MM.1S (cell line): ENCODE measurements around the gene DDOST.

ENCODE experiments used
- DNase-seq: peaks from one replicate; pipeline ENCODE4 v3.0.0-alpha.2; 2015
- H2AFZ ChIP-seq: fragments of 300-600 bp; sonication (generic); 2 replicates; pipeline ENCODE4 v1.6.0; 2016; ENCODE audit warnings: antibody characterized with exemption, low read length
- H3F3A ChIP-seq: fragments of 300-600 bp; sonication (generic); 2 replicates; pipeline ENCODE4 v1.6.1; 2016; ENCODE audit warnings: mild to moderate bottlenecking, antibody characterized with exemption, low read length, moderate library complexity, mixed read lengths; ENCODE audit not compliant: insufficient read depth
- H3K27ac ChIP-seq: fragments of 300-600 bp; sonication (generic); 2 replicates; pipeline ENCODE4 v1.5.1; 2016; ENCODE audit warnings: mild to moderate bottlenecking, low read length
- H3K27me3 ChIP-seq: fragments of 300-600 bp; sonication (generic); replicated peaks from 2 replicates; pipeline ENCODE4 v1.6.0; 2016; ENCODE audit warnings: low read length; ENCODE audit not compliant: insufficient read depth
- H3K36me3 ChIP-seq: fragments of 300-600 bp; sonication (generic); replicated peaks from 2 replicates; pipeline ENCODE4 v1.6.1; 2016; ENCODE audit warnings: mild to moderate bottlenecking, low read length, mixed read lengths; ENCODE audit not compliant: insufficient read depth
- H3K4me1 ChIP-seq: fragments of 300-600 bp; sonication (generic); 2 replicates; pipeline ENCODE4 v1.6.1; 2016; ENCODE audit warnings: low read length, mixed read lengths
- H3K4me2 ChIP-seq: fragments of 300-600 bp; sonication (generic); 2 replicates; pipeline ENCODE4 v1.6.0; 2016; ENCODE audit warnings: low read depth, low read length
- H3K4me3 ChIP-seq: fragments of 300-600 bp; sonication (generic); 2 replicates; pipeline ENCODE4 v1.5.1; 2016; ENCODE audit warnings: low read length, mixed read lengths
- H3K79me2 ChIP-seq: fragments of 300-600 bp; sonication (generic); 2 replicates; pipeline ENCODE4 v1.6.1; 2016; ENCODE audit warnings: mixed run types, low read length, mixed read lengths
- H3K9ac ChIP-seq: fragments of 300-600 bp; sonication (generic); 2 replicates; pipeline ENCODE4 v1.6.1; 2016; ENCODE audit warnings: low read length, mixed read lengths
- H3K9me2 ChIP-seq: fragments of 300-600 bp; sonication (generic); replicated peaks from 2 replicates; pipeline ENCODE4 v1.6.1; 2016; ENCODE audit warnings: mild to moderate bottlenecking, low read length, mixed read lengths; ENCODE audit not compliant: insufficient read depth
- H3K9me3 ChIP-seq: fragments of 300-600 bp; sonication (generic); replicated peaks from 2 replicates; pipeline ENCODE4 v1.6.1; 2016; ENCODE audit warnings: mild to moderate bottlenecking, low read length, mixed read lengths; ENCODE audit not compliant: insufficient read depth
- H4K20me1 ChIP-seq: fragments of 300-600 bp; sonication (generic); 2 replicates; pipeline ENCODE4 v1.6.1; 2016; ENCODE audit warnings: mild to moderate bottlenecking, low read length, moderate library complexity, mixed read lengths; ENCODE audit not compliant: insufficient read depth
- EZH2 ChIP-seq: fragments of 300-600 bp; sonication (generic); optimal IDR thresholded peaks from 2 replicates; pipeline ENCODE3; 2017; ENCODE audit warnings: low read depth, mild to moderate bottlenecking, antibody characterized with exemption, low read length, mixed read lengths
- EZH2phosphoT487 ChIP-seq: fragments of 300-600 bp; sonication (generic); IDR thresholded peaks from 2 replicates; pipeline ENCODE4 v1.6.1; 2018; ENCODE audit warnings: antibody characterized with exemption, low read length
- TF ChIP-seq, protein P1 (sequence below): fragments of 300-600 bp; sonication (generic); IDR thresholded peaks from 2 replicates; pipeline ENCODE4 v1.5.1; 2016; ENCODE audit warnings: antibody characterized with exemption, low read length, mixed read lengths

The DDOST gene

DNA sequence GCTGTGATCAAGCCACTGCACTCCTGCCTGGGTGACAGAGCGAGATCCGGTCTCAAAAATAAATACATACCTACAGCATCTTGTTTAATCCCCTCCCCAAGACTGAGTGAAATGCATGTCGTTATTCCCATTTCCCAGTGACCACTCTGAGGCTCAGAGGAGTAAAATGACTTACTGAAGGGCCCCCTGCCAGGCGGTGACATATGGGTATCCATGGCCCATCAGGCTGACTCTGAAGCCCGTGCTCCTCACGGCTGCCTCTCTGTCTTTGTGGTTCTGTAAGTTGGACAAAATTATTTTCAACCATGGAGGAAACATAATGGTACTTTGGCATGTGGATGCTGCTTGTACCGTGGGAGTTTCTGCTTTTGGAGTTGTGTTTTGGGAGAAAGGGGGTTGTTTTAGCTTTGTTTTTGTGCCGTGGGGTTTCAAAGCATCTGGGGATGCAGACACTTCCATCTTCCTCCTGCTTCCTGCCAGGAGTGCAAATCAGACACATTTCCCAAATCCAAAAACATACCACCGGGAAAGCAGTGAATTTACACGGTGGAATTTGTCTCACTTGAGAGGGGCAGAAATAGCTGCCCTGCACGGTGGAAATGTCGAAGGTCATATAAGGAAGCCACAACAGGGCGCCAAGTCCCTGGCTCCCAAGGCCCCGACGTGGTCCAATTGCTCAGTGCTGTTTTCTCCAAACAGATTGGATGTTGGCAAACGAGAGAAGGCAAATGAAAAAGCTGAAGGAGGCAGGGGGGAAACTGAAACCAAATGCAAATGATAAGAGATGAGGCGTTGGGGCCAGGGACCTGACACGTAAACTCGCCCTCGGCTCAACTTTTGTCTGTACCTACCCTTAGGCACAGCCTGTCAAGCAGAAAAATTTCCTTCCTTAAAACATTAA, 45.0 kb downstream of the DDOST start:
- Histone ChIP-seq H3K79me2 (no peaks in the 10 kb centered on the region), H3K27ac (no peak overlapping the region), H3K4me1 (peaks cover 11% of the 10 kb centered on the region), H3F3A (no peaks in the 10 kb centered on the region), H2AFZ (0 out of 2 replicates have a peak overlapping the region, but pooled peaks have one; percentile 20), H3K9ac (no peak overlapping the region), H4K20me1 (no peaks in the 10 kb centered on the region), H3K36me3 (no peaks in the 10 kb centered on the region), H3K4me3 (no peak overlapping the region), H3K27me3 (peaks cover 5% of the 10 kb centered on the region; the same call in 1 of the 2 replicates), H3K9me3 (no peaks in the 10 kb centered on the region), H3K4me2 (peak overlapping the region; percentile 41; the same call in 1 of the 2 replicates), H3K9me2 (no peaks in the 10 kb centered on the region)
- peak; percentile 39 for DNase-seq
- TF ChIP-seq, protein P1, sequence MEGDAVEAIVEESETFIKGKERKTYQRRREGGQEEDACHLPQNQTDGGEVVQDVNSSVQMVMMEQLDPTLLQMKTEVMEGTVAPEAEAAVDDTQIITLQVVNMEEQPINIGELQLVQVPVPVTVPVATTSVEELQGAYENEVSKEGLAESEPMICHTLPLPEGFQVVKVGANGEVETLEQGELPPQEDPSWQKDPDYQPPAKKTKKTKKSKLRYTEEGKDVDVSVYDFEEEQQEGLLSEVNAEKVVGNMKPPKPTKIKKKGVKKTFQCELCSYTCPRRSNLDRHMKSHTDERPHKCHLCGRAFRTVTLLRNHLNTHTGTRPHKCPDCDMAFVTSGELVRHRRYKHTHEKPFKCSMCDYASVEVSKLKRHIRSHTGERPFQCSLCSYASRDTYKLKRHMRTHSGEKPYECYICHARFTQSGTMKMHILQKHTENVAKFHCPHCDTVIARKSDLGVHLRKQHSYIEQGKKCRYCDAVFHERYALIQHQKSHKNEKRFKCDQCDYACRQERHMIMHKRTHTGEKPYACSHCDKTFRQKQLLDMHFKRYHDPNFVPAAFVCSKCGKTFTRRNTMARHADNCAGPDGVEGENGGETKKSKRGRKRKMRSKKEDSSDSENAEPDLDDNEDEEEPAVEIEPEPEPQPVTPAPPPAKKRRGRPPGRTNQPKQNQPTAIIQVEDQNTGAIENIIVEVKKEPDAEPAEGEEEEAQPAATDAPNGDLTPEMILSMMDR, result no peak
- TF ChIP-seq EZH2phosphoT487 (no peak), EZH2 (no peak)

DNA sequence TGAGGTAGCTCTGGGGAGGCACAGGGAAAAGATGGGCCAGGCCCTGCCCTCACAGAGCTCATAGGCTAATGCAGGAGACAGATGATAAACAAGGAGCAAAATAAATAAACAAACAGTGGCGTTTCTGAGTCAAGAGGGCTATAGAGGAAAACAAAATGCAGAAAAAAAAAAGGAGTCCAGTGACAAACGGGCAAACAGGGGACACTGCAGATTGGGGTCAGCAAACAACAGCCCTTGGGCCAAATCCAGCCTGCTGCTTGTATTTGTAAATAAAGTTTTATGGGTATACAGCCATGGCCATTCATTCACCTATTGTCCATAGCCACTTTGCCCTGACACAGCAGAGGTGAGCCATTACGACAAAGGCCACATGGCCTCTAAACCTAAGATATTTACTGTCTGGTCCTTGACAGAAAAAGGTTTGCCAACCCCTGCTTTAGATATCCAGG, 47.0 kb downstream of the DDOST start:
- H2AFZ ChIP-seq, result no peak overlapping the region
- no peaks in the 10 kb centered on the region for H4K20me1 ChIP-seq
- no peaks in the 10 kb centered on the region for H3F3A ChIP-seq
- H3K36me3 ChIP-seq, result no peaks in the 10 kb centered on the region
- H3K79me2 ChIP-seq, result no peaks in the 10 kb centered on the region
- H3K27ac ChIP-seq, result no peak overlapping the region
- no peak overlapping the region for H3K4me2 ChIP-seq
- TF ChIP-seq, protein P1, result no peak
- no peak for TF ChIP-seq EZH2phosphoT487
- no peak for TF ChIP-seq EZH2
- DNase-seq, result no peak
- H3K27me3 ChIP-seq, result peaks cover 12% of the 10 kb centered on the region
- H3K9ac ChIP-seq, result no peak overlapping the region
- H3K4me1 ChIP-seq, result peaks cover 11% of the 10 kb centered on the region
- H3K4me3 ChIP-seq, result no peak overlapping the region
- H3K9me2 ChIP-seq, result no peaks in the 10 kb centered on the region
- H3K9me3 ChIP-seq, result no peaks in the 10 kb centered on the region

DNA sequence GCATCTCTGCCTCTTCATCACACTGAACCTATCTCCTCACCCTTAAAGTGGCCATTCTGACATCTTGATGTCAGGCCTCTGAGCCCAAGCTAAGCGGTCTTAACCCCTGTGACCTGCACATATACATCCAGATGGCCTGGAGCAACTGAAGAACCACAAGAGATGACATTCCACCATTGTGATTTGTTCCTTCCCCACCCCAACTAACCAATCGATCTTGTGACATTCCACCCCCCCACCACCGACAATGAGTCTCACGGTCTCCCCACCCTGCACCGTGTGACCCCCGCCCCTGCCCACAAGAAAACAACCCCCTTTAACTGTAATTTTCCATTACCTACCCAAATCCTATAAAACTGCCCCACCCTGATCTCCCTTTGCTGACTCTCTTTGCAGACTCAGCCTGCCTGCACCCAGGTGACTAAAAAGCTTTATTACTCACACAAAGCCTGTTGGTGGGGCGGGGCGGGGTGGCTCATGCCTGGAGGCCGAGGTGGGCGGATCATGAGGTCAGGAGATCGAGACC, 48.9 kb downstream of the DDOST start:
- no peaks in the 10 kb centered on the region for H4K20me1 ChIP-seq
- H3K4me3 ChIP-seq, result no peak overlapping the region
- H3K9me2 ChIP-seq, result no peaks in the 10 kb centered on the region
- H3K36me3 ChIP-seq, result no peaks in the 10 kb centered on the region
- H3K27ac ChIP-seq, result no peak overlapping the region
- no peak overlapping the region for H2AFZ ChIP-seq
- H3F3A ChIP-seq, result no peaks in the 10 kb centered on the region
- no peak overlapping the region for H3K9ac ChIP-seq
- TF ChIP-seq EZH2 (no peak), EZH2phosphoT487 (no peak)
- TF ChIP-seq, protein P1, result no peak
- peaks cover 11% of the 10 kb centered on the region for H3K4me1 ChIP-seq
- peaks cover 18% of the 10 kb centered on the region for H3K27me3 ChIP-seq
- no peak overlapping the region for H3K4me2 ChIP-seq
- no peaks in the 10 kb centered on the region for H3K9me3 ChIP-seq
- no peaks in the 10 kb centered on the region for H3K79me2 ChIP-seq
- DNase-seq, result no peak
